ENCODE data around the gene CYP46A1. TPM values are rescaled to one million over a fixed set of nuclear protein-coding genes. Genes with fewer than 3 reads are reported as not detected.

The CYP46A1 gene
- total and polyA plus RNA-seq, 2 experiments from 2014 or later: 0.47 to 1.7 TPM

DNA sequence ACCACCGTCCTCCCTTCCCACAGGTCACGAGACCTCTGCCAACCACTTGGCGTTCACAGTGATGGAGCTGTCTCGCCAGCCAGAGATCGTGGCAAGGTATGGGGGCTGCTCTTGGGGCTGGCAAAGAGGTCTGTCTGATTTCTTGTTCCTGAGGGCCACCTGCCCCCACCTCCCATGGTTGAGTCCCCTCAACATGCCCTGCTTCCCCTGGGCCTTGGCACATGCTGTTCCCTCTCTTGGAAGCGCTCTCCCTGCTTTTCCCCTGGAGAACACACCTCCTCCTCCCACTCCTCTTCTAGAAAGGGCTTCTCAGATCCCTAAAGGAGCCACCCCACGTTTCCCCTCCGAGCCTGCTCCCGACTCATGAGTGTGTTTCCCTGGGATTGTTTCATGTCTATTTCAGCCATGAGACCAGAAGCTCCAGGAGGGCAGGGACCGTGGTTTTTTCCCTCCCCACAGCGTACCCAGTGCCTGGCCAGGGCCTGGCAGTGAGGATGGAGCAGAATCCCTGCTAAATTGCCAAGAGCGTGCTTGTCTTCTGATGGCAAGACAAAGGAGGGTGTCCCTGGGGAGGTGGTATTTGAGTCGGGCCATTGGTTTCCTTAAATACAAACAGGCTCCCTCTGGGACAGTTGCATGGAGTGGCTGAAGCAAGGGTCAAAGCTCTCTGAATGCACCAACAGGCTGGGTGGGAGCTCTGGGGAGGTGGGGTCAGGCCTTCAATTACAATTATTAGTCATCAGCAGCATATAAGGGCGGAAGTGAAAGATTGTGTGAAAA, 34.1 kb downstream of the CYP46A1 start:
- Histone ChIP-seq H3K9me3 (ENCODE audit: low read depth) (no peaks in the 10 kb centered on the region), H4K20me1 (ENCODE audit: insufficient read depth, poor library complexity, severe bottlenecking) (no peaks in the 10 kb centered on the region), H3K27ac (no peak overlapping the region), H3K4me3 (no peak overlapping the region), H3K36me3 (replicated peaks; ENCODE audit: insufficient read depth, low read depth) (no peaks in the 10 kb centered on the region), H2AFZ (no peak overlapping the region), H3K4me1 (ENCODE audit: insufficient read depth) (no peaks in the 10 kb centered on the region), H3K27me3 (no peaks in the 10 kb centered on the region), H3K9me2 (replicated peaks; ENCODE audit: insufficient read depth) (no peaks in the 10 kb centered on the region), H3K4me2 (no peak overlapping the region), H3K79me2 (no peaks in the 10 kb centered on the region)
- 85% methylated on average over 14 of the region's 14 CpGs for WGBS (ENCODE audit: low lambda C conversion rate, missing lambda C conversion rate)
- TF ChIP-seq EZH2 (IDR thresholded peaks at IDR 0.05; ENCODE audit: borderline replicate concordance) (no peak), CTCF (IDR thresholded peaks at IDR 0.05; ENCODE audit: poor library complexity) (no peak), EZH2phosphoT487 (IDR thresholded peaks at IDR 0.05; ENCODE audit: low read depth, severe bottlenecking, unreplicated experiment) (no peak)
- peak; percentile 1 for DNase-seq (ENCODE audit: low spot score)

DNA sequence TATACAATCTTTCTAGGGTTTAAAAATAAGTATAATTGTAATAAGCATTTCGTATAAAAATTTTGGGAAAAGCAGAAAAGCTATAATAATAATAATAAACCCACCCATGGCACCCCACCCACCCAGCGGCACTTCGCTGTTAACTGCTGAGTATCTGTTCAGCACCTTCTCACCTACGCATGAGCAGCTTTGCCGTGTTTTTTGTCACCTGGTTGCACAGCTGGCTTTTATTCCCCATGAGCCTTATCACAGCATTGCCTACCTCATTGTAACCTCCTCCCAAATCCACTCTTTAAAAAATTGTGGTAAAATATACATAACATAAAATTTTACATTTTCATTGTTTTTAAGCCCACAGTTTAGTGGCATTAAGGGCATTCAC, 34.7 kb downstream of the CYP46A1 start:
- 89% methylated on average over 5 of the region's 5 CpGs for WGBS (ENCODE audit: low lambda C conversion rate, missing lambda C conversion rate)

DNA sequence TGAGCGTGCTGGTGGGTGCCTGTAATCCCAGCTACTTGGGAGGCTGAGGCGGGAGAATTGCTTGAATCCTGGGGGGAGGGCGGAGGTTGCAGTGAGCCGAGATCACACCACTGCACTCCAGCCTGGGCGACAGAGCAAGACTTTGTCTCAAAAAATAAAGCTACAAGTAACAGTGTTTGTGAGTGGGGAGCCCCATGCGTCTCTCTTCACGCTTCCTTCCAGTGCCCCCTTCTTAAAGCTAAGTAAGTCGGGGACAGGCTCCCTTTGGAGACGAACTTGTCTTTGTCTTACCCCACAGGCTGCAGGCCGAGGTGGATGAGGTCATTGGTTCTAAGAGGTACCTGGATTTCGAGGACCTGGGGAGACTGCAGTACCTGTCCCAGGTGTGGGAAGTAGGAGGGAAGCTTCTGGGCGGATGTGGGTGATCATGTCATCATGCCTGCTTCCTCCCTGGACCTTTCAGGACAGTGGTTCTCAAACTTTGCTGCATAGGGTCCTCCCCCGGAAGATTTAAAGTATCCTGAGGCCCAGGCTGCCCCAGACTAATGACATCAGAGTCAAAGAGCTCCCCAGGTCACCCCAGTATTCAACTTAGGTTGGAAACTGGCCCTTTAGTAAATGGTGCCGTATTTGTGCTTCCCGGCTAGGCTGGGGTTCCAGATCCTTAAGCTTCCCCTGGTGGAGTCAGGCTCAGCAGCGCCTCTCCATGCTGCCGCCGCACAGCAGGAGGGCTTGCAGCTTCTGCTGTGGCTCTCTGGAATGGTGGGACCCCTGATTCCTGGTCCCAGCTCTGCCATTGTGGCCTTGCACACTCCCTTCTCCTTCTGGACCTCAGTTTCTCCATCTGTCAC, 37.1 kb downstream of the CYP46A1 start:
- Histone ChIP-seq H4K20me1 (ENCODE audit: insufficient read depth, poor library complexity, severe bottlenecking) (no peaks in the 10 kb centered on the region), H3K27ac (no peak overlapping the region), H3K36me3 (replicated peaks; ENCODE audit: insufficient read depth, low read depth) (no peaks in the 10 kb centered on the region), H3K9me2 (replicated peaks; ENCODE audit: insufficient read depth) (no peaks in the 10 kb centered on the region), H3K4me3 (no peak overlapping the region), H3K79me2 (no peaks in the 10 kb centered on the region), H3K9me3 (ENCODE audit: low read depth) (no peaks in the 10 kb centered on the region), H3K27me3 (no peaks in the 10 kb centered on the region), H3K4me2 (no peak overlapping the region), H2AFZ (no peak overlapping the region), H3K4me1 (ENCODE audit: insufficient read depth) (no peaks in the 10 kb centered on the region)
- no peak for DNase-seq (ENCODE audit: low spot score)
- TF ChIP-seq EZH2phosphoT487 (IDR thresholded peaks at IDR 0.05; ENCODE audit: low read depth, severe bottlenecking, unreplicated experiment): no peak
- no peak for TF ChIP-seq CTCF (IDR thresholded peaks at IDR 0.05; ENCODE audit: poor library complexity)
- no peak for TF ChIP-seq EZH2 (IDR thresholded peaks at IDR 0.05; ENCODE audit: borderline replicate concordance)
- 92% methylated on average over 18 of the region's 18 CpGs for WGBS (ENCODE audit: low lambda C conversion rate, missing lambda C conversion rate)

More for the DNA sequence above, 34.7 kb downstream of the CYP46A1 start:
- Histone ChIP-seq H3K79me2 (no peaks in the 10 kb centered on the region), H3K9me3 (ENCODE audit: low read depth) (no peaks in the 10 kb centered on the region), H3K4me2 (no peak overlapping the region), H3K27me3 (no peaks in the 10 kb centered on the region), H3K4me3 (no peak overlapping the region), H4K20me1 (ENCODE audit: insufficient read depth, poor library complexity, severe bottlenecking) (no peaks in the 10 kb centered on the region), H3K27ac (no peak overlapping the region), H2AFZ (no peak overlapping the region), H3K36me3 (replicated peaks; ENCODE audit: insufficient read depth, low read depth) (no peaks in the 10 kb centered on the region), H3K9me2 (replicated peaks; ENCODE audit: insufficient read depth) (no peaks in the 10 kb centered on the region), H3K4me1 (ENCODE audit: insufficient read depth) (no peaks in the 10 kb centered on the region)
- TF ChIP-seq EZH2 (IDR thresholded peaks at IDR 0.05; ENCODE audit: borderline replicate concordance) (no peak), EZH2phosphoT487 (IDR thresholded peaks at IDR 0.05; ENCODE audit: low read depth, severe bottlenecking, unreplicated experiment) (no peak), CTCF (IDR thresholded peaks at IDR 0.05; ENCODE audit: poor library complexity) (no peak)
- DNase-seq (ENCODE audit: low spot score): no peak

Data from hepatocyte (in vitro differentiated cells).